ENCODE data around the gene ANKRD28. TPM values are rescaled to one million over a fixed set of nuclear protein-coding genes. Genes with fewer than 3 reads are reported as not detected.

ANKRD28 gene
- total and polyA plus RNA-seq, 2 of the 8 experiments (the other 6 are each of a cell fraction or from before 2014, with no cell fraction given), result 39.1 to 61.7 TPM

DNA sequence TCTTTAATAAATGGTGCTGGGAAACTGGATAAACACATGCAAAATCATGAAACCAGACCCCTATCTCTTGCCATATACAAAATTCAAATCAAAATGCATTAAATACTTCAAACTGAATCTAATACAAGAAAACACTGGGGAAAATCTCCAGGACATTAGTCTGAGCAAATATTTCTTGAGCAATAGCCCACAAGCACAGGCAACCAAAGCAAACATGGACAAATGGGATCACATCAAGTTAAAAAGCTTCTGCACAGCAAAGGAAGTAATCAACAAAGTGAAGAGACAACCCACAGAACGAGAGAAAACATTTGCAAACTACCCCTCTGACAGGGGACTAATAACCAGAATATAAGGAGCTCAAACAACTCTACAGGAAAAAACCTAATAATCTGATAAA is 6.3 kb downstream of the ANKRD28 start (continued):
- TF ChIP-seq, protein P1, sequence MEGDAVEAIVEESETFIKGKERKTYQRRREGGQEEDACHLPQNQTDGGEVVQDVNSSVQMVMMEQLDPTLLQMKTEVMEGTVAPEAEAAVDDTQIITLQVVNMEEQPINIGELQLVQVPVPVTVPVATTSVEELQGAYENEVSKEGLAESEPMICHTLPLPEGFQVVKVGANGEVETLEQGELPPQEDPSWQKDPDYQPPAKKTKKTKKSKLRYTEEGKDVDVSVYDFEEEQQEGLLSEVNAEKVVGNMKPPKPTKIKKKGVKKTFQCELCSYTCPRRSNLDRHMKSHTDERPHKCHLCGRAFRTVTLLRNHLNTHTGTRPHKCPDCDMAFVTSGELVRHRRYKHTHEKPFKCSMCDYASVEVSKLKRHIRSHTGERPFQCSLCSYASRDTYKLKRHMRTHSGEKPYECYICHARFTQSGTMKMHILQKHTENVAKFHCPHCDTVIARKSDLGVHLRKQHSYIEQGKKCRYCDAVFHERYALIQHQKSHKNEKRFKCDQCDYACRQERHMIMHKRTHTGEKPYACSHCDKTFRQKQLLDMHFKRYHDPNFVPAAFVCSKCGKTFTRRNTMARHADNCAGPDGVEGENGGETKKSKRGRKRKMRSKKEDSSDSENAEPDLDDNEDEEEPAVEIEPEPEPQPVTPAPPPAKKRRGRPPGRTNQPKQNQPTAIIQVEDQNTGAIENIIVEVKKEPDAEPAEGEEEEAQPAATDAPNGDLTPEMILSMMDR (IDR thresholded peaks at IDR 0.05; ENCODE audit: control extremely low read depth in 1 of 3, insufficient read depth in 1 of 3, low read depth in 1 of 3, low read length in 3 of 3), result no peak
- TF ChIP-seq, protein P2, sequence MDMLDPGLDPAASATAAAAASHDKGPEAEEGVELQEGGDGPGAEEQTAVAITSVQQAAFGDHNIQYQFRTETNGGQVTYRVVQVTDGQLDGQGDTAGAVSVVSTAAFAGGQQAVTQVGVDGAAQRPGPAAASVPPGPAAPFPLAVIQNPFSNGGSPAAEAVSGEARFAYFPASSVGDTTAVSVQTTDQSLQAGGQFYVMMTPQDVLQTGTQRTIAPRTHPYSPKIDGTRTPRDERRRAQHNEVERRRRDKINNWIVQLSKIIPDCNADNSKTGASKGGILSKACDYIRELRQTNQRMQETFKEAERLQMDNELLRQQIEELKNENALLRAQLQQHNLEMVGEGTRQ (IDR thresholded peaks at IDR 0.05; ENCODE audit: low read length), result no peak
- no peak for TF ChIP-seq SUZ12 (IDR thresholded peaks at IDR 0.05; ENCODE audit: low read length)
